ENCODE data around the gene ENDOV.

DNA sequence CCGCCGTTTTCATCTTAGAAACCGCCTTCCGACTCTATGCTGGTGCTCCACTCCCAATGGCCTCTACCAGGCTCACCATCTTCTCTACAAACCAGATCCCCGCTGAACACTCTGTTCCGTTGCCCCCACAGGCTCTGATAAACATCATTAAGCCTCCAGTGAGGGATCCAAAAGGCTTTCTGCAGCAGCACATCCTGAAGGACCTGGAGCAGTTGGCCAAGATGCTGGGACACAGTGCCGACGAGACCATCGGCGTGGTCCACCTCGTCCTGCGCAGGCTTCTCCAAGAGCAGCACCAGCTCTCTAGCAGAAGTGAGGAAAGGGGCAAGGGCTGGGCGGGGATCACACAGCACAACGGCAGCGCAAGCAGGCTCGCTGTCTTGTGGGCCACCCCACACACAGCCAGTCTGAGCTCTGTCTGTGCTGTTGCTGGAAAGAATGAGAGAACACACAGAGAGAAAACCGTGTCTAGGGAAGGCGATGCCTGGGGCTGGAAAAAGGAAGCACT is 33.5 kb upstream of the ENDOV start:
- TF ChIP-seq RAD21 (IDR thresholded peaks at IDR 0.05; ENCODE audit: low read depth) (no peak), EZH2 (IDR thresholded peaks at IDR 0.05) (no peak), YY1 (IDR thresholded peaks at IDR 0.05; ENCODE audit: extremely low read depth, insufficient replicate concordance, low read depth, low read length) (no peak)
- TF ChIP-seq, protein P1, sequence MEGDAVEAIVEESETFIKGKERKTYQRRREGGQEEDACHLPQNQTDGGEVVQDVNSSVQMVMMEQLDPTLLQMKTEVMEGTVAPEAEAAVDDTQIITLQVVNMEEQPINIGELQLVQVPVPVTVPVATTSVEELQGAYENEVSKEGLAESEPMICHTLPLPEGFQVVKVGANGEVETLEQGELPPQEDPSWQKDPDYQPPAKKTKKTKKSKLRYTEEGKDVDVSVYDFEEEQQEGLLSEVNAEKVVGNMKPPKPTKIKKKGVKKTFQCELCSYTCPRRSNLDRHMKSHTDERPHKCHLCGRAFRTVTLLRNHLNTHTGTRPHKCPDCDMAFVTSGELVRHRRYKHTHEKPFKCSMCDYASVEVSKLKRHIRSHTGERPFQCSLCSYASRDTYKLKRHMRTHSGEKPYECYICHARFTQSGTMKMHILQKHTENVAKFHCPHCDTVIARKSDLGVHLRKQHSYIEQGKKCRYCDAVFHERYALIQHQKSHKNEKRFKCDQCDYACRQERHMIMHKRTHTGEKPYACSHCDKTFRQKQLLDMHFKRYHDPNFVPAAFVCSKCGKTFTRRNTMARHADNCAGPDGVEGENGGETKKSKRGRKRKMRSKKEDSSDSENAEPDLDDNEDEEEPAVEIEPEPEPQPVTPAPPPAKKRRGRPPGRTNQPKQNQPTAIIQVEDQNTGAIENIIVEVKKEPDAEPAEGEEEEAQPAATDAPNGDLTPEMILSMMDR (IDR thresholded peaks at IDR 0.05 in 2 of 3, conservative IDR thresholded peaks at IDR 0.05 in 1 of 3; ENCODE audit: borderline replicate concordance in 1 of 3, insufficient read depth in 1 of 3, low read depth in 2 of 3, low read length in 2 of 3), result no peak
- TF ChIP-seq, protein P2, sequence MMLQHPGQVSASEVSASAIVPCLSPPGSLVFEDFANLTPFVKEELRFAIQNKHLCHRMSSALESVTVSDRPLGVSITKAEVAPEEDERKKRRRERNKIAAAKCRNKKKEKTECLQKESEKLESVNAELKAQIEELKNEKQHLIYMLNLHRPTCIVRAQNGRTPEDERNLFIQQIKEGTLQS (IDR thresholded peaks at IDR 0.05), result no peak

Data from HCT116 (cell line).